ENCODE data around the gene KCNQ1.

The KCNQ1 gene

GRCh38 chr11:2811206-2812091, 366.6 kb downstream of the KCNQ1 start:
- DNase-seq (ENCODE audit: low read depth), result no peak
- no peak overlapping the region for H3K4me3 ChIP-seq (ENCODE audit: low read depth, low read length)
- no peak for TF ChIP-seq CTCF (IDR thresholded peaks at IDR 0.05; ENCODE audit: insufficient read depth, low read depth, low read length, missing control alignments)

DNA sequence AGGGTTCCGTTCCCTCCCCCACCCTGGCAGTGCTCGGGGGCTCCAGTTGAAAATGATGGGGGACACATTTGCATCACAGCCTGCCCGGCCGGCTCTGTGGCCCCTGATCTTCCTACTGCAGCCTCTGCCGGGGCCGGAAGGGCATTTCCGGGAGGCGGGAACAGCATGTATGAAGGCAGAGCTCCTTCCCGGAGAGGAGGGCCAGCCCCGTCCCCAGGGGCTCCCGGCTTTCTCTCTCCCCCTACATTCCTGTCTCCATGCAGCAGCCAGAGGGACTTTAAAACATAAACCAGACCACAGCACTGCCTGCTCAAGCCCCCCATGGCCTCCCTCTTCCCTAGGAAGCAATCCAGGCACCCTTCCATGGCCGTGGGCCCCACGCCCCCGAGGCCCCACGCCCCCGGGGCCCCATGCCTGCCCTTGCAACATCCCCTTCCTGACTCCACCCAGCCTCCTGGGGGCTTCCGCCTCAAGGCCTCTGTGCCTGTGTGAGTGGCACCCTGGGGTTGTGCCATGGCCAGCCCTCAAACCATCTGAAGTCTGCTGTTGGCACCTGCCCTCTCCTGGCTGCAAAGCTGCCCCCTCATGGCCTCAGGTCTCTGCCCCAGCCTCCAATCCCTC, 367.7 kb downstream of the KCNQ1 start:
- no peak for TF ChIP-seq CTCF (IDR thresholded peaks at IDR 0.05; ENCODE audit: insufficient read depth, low read depth, low read length, missing control alignments)
- DNase-seq (ENCODE audit: low read depth), result no peak
- H3K4me3 ChIP-seq (ENCODE audit: low read depth, low read length), result no peak overlapping the region

- no peak for DNase-seq (ENCODE audit: low read depth)
- no peak for TF ChIP-seq CTCF (IDR thresholded peaks at IDR 0.05; ENCODE audit: insufficient read depth, low read depth, low read length, missing control alignments)
- H3K4me3 ChIP-seq (ENCODE audit: low read depth, low read length), result no peak overlapping the region
These were observed 368.5 kb downstream of the KCNQ1 start for GRCh38 chr11:2813141-2813908.

GRCh38 chr11:2813968-2814367, 369.2 kb downstream of the KCNQ1 start:
- DNase-seq (ENCODE audit: low read depth), result no peak
- TF ChIP-seq CTCF (IDR thresholded peaks at IDR 0.05; ENCODE audit: insufficient read depth, low read depth, low read length, missing control alignments), result no peak
- no peak overlapping the region for H3K4me3 ChIP-seq (ENCODE audit: low read depth, low read length)

GRCh38 chr11:2814751-2815150, 369.9 kb downstream of the KCNQ1 start:
- no peak for DNase-seq (ENCODE audit: low read depth)
- H3K4me3 ChIP-seq (ENCODE audit: low read depth, low read length), result no peak overlapping the region
- no peak for TF ChIP-seq CTCF (IDR thresholded peaks at IDR 0.05; ENCODE audit: insufficient read depth, low read depth, low read length, missing control alignments)

DNA sequence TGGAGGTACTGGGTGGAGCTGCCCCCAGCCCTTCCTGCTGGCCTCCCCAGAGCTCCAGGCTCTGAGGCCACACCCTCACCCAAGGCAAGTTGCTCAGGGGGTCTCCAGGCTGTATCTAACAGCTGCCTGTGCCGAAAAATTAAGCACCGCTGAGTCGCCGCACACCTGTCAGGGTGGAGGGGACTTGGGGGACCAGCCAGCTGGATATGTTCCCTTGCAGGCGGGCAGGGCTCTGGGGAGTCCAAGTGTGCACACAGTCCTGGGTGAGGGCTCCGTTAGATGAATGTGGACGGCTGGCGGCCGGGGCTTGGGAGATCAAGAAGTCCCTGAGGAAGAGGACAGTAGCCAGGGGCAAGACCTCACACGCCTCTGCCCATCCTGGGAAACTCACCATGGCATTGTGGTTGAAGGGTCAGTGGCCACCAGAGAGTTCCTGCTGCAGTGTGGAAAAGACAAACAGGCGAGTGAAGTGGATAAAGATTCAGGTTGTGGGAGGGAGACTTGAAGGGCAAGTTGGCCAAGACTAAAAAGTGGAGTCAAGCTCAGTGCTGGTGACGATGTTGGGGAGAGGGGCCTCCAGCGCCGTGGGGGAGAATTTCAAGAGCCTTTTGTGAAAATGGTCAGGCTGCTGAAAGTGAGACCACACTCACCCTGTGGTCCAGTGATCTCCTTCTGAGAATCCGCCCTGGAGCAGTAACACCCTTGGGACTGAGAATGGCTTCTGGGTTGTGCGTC, 371.1 kb downstream of the KCNQ1 start:
- no peak overlapping the region for H3K4me3 ChIP-seq (ENCODE audit: low read depth, low read length)
- TF ChIP-seq CTCF (IDR thresholded peaks at IDR 0.05; ENCODE audit: insufficient read depth, low read depth, low read length, missing control alignments), result no peak
- DNase-seq (ENCODE audit: low read depth), result no peak
